Measurements from ENCODE around the gene SIM2.

The SIM2 gene

GRCh38 chr21:36701756-36702621 lies 3.1 kb downstream of the SIM2 start:
- no peak for DNase-seq

GRCh38 chr21:36702622-36702968 lies 3.7 kb downstream of the SIM2 start:
- no peak for DNase-seq

GRCh38 chr21:36703123-36703522 lies 4.2 kb downstream of the SIM2 start:
- no peak for DNase-seq

- no peak for DNase-seq
Measured at GRCh38 chr21:36703626-36704280, 4.8 kb downstream of the SIM2 start.

- no peak for DNase-seq
Measured at GRCh38 chr21:36704281-36704957, 5.5 kb downstream of the SIM2 start.

- no peak for DNase-seq
Measured at GRCh38 chr21:36704958-36705678, 6.2 kb downstream of the SIM2 start.

- no peak for DNase-seq
Measured at GRCh38 chr21:36705679-36706481, 7.0 kb downstream of the SIM2 start.

GRCh38 chr21:36706482-36706852 lies 7.6 kb downstream of the SIM2 start:
- DNase-seq, result no peak

- DNase-seq, result no peak
Measured at GRCh38 chr21:36706951-36707762, 8.2 kb downstream of the SIM2 start.

- DNase-seq, result no peak
Measured at GRCh38 chr21:36707763-36708285, 8.9 kb downstream of the SIM2 start.

- no peak for DNase-seq
Measured at GRCh38 chr21:36708286-36709029, 9.5 kb downstream of the SIM2 start.

- DNase-seq, result no peak
Measured at GRCh38 chr21:36709030-36709867, 10.3 kb downstream of the SIM2 start.

- DNase-seq, result no peak
Measured at GRCh38 chr21:36709868-36710728, 11.2 kb downstream of the SIM2 start.

GRCh38 chr21:36710729-36711048 lies 11.8 kb downstream of the SIM2 start:
- DNase-seq, result no peak

- no peak for DNase-seq
Measured at GRCh38 chr21:36713746-36714145, 14.8 kb downstream of the SIM2 start.

GRCh38 chr21:36716387-36716786 lies 17.5 kb downstream of the SIM2 start:
- no peak for DNase-seq

GRCh38 chr21:36716836-36717235 lies 17.9 kb downstream of the SIM2 start:
- no peak for DNase-seq

- DNase-seq, result no peak
Measured at GRCh38 chr21:36717976-36718375, 19.1 kb downstream of the SIM2 start.
